ENCODE results near the gene E2F8. TPM values are rescaled to one million over a fixed set of nuclear protein-coding genes. Genes with fewer than 3 reads are reported as not detected.

Gene E2F8
- total RNA-seq, 1 experiment from 2014 or later = 11.3 TPM

DNA sequence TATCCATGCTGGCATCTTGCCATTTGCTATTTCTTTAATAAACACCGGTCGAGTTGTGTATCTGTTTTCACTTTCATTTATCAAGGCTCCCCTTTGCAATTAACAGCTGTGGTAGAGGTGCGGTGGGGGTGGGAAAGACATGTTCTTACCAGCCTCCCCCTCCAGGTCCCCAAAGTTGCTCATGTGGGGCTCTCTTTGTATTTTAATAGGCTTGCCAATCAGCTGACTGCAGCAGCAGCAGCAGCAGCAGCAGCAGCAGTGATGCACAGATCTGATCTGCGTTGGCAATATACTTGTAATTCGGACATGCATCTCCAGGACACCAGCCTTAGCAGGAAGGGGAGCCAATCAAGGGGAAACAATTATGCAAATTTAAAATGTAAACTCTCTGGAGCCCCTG, 40.3 kb upstream of the E2F8 start:
- Histone ChIP-seq H2BK15ac (ENCODE audit: low read depth, low read length) (no peak overlapping the region), H4K20me1 (ENCODE audit: control insufficient read depth, insufficient read depth, insufficient read length) (no peaks in the 10 kb centered on the region), H3K4me2 (ENCODE audit: insufficient read depth, insufficient read length, low read length) (no peak overlapping the region), H3T11ph (ENCODE audit: low read length) (no peak overlapping the region), H2BK5ac (ENCODE audit: insufficient read length, low read length) (no peak overlapping the region), H3K56ac (ENCODE audit: insufficient read length, low read depth, low read length) (no peak overlapping the region), H3K14ac (ENCODE audit: insufficient read depth, low read length) (no peak overlapping the region), H3K27ac (ENCODE audit: insufficient read length, low read depth, low read length) (no peak overlapping the region), H2BK20ac (ENCODE audit: low read depth, low read length, poor library complexity, severe bottlenecking) (no peak overlapping the region), H3K18ac (ENCODE audit: insufficient read length, low read depth, low read length) (no peak overlapping the region), H3K9me3 (ENCODE audit: control insufficient read depth, low read depth, low read length) (no peaks in the 10 kb centered on the region), H3K4me1 (ENCODE audit: insufficient read depth, low read length) (no peaks in the 10 kb centered on the region), H2AK5ac (ENCODE audit: insufficient read length, low read length) (no peak overlapping the region), H3K9ac (ENCODE audit: extremely low read depth, insufficient read length, low read length) (no peak overlapping the region), H4K8ac (replicated peaks; ENCODE audit: insufficient read length, low read depth, low read length) (no peak overlapping the region), H2AFZ (ENCODE audit: low read length) (no peak overlapping the region), H3K79me1 (ENCODE audit: insufficient read depth, low read depth, low read length, poor library complexity, severe bottlenecking) (no peaks in the 10 kb centered on the region), H2BK12ac (ENCODE audit: insufficient read length, low read depth, low read length) (no peak overlapping the region), H4K5ac (ENCODE audit: insufficient read length, low read depth, low read length) (no peak overlapping the region), H3K4ac (ENCODE audit: low read depth, low read length) (no peak overlapping the region), H3K27me3 (ENCODE audit: insufficient read depth, low read length) (no peaks in the 10 kb centered on the region), H2BK120ac (ENCODE audit: low read depth, low read length, poor library complexity, severe bottlenecking) (no peak overlapping the region), H3K79me2 (ENCODE audit: insufficient read depth, low read length) (no peaks in the 10 kb centered on the region), H4K91ac (ENCODE audit: insufficient read length, low read depth, low read length) (no peak overlapping the region), H3K23ac (ENCODE audit: insufficient read length, low read depth, low read length) (no peak overlapping the region), H3K23me2 (ENCODE audit: insufficient read length, low read depth, low read length, poor library complexity, severe bottlenecking) (no peaks in the 10 kb centered on the region)
- TF ChIP-seq, protein P1, sequence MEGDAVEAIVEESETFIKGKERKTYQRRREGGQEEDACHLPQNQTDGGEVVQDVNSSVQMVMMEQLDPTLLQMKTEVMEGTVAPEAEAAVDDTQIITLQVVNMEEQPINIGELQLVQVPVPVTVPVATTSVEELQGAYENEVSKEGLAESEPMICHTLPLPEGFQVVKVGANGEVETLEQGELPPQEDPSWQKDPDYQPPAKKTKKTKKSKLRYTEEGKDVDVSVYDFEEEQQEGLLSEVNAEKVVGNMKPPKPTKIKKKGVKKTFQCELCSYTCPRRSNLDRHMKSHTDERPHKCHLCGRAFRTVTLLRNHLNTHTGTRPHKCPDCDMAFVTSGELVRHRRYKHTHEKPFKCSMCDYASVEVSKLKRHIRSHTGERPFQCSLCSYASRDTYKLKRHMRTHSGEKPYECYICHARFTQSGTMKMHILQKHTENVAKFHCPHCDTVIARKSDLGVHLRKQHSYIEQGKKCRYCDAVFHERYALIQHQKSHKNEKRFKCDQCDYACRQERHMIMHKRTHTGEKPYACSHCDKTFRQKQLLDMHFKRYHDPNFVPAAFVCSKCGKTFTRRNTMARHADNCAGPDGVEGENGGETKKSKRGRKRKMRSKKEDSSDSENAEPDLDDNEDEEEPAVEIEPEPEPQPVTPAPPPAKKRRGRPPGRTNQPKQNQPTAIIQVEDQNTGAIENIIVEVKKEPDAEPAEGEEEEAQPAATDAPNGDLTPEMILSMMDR (conservative IDR thresholded peaks at IDR 0.05) = no peak
- H3K4me3 Mint-ChIP-seq = no peak overlapping the region
- H3K36me3 Mint-ChIP-seq (ENCODE audit: insufficient read depth in 1 of 3, low read depth in 3 of 3) = no peaks in the 10 kb centered on the region
- no peaks in the 10 kb centered on the region; the same call in 1 of the 2 replicates for H3K27me3 Mint-ChIP-seq (ENCODE audit: low read depth)
- WGBS (ENCODE audit: extremely low coverage, insufficient read length, low lambda C conversion rate) = no CpG with 5 or more reads among the region's 5 CpGs
- H3K4me1 Mint-ChIP-seq = peaks cover 19 to 31% of the 10 kb centered on the region in 2 experiments
- no peak for DNase-seq
- H3K9me3 Mint-ChIP-seq = no peaks in the 10 kb centered on the region; a peak in 1 of 5 replicates
- H3K27ac Mint-ChIP-seq = no peak overlapping the region
